NCI-H510A treated with DMSO at 0.1 percent for 48 hours (cell line): ENCODE data around the gene PRKACB.
A peak's percentile ranks its signal among the peaks of the same experiment; 100 is the strongest.
"Not testable (repeated sequence)": the region's sequence is repeated elsewhere in the genome, so short reads cannot be mapped to it uniquely, and the experiment has no call there.

Source experiments
- DNase-seq: peaks from one replicate; lab custom pipeline; 2025; lab: John Stamatoyannopoulos, UW

Gene PRKACB

DNA sequence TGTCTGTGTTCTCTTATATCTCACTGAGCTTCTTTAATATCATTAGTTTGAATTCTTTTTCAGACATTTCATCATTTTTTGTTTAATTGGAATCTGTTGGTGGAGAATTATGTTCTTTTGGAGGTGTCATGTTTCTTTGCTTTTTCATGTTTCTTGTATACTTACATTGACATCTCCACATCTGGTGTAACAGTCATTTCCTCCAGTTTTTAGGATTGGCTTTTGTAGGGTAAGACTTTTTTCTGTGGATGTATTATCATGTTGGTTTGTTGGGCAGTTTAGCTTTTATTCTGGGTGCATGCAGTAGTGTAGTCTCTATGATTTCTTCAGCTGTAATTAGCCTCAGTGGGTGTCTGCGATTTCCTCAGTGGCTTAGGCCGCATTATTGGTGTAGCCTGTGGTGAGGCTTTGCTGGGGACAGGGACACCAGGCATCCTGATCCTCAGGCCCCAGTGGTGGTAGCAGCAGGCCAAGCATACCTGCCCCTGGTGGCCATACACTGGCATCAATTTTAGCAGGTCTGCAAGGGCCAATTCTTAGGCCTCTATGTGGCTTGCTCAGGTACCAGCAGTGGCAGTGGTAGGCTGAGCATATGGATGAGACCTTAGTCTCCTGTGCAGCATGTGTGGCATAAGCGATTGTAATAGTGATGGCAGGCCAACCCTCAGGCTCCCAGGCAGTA, 79.8 kb downstream of the PRKACB start:
- DNase-seq, result no peak

DNA sequence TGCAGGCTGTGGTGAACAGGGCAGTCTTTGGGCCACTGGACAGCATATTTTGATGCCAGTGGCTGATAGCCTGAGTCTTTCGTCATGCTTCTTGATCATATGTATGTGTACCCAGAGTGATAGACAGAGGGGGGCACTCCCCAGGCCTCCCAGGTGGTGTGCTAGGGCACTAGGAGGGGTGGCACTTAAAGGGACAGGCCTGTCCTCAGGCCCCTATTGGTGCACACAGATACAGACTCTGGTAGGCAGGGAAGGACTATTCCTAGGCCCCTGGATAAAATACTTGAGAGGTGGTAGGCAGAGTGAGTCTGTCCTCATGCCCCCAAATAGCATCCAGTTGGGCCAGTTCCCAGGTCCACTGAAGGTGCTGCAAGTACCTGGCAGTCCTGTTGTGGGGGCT, 80.8 kb downstream of the PRKACB start:
- DNase-seq, result no peak

DNA sequence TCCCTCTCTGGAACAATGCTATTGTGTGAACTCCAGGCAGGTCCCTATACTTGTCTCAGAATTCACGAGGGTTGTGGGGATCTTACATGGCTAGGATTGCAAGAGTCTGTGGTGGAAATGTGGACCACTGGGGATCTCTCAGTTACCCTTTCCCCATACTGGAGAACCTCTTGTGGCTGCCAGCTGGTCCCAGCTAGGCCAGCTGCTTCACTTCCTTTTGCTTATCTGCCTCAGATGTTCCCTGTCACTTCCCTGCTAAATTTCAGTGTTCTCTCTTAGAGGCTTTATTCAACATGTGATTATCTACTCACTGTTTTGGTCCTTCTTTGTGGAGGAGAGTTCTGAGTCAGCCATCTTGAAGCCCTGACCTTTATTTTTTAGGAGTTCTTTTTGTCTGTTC, 81.6 kb downstream of the PRKACB start:
- DNase-seq, result no peak

DNA sequence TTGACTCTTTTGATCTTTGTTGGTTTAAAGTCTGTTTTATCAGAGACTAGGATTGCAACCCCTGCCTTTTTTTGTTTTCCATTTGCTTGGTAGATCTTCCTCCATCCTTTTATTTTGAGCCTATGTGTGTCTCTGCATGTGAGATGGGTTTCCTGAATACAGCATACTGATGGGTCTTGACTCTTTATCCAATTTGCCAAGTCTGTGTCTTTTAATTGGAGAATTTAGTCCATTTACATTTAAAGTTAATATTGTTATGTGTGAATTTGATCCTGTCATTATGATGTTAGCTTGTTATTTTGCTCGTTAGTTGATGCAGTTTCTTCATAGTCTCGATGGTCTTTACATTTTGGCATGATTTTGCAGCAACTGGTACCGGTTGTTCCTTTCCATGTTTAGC, 88.6 kb downstream of the PRKACB start:
- not testable (repeated sequence) for DNase-seq

- DNase-seq, result no peak
Measured at GRCh38 chr1:84236256-84236655, 92.2 kb downstream of the PRKACB start.

DNA sequence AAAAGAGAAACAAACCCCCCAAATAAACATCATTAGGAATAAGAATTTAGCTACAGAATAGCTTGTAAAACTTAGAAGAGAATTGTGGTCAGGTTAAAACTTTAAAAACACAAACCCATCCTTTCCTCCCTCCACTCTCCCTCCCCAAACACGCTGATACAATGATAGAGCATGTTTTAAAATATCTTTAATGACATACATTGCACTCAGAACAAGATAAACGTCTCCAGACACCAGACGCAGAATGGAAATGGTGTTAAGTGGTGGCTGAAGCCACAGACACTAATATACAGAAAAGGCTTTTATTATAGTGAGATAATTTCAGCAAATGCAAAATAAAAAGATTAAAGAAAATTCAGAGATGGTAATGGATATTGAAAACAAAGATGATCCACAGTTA, 98.6 kb downstream of the PRKACB start:
- DNase-seq, result no peak

DNA sequence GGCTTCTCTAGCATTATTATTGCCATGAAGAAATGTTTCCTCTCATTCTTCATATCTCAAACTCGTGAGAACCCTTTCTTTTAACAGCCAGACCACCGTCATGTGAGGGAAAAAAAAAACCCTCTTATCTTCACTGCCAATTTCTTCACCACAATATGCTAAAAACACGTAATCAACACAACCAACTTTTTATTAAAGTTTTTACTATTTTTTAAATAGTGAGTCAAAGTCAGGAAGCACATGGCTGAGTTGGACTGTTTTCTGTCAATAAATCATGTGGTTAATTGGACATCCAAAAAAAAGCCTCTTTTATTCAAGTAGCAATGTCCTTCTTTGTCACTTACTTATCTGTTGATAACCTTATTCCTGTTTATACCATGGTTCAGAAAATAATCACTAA, 101.5 kb downstream of the PRKACB start:
- DNase-seq, result no peak

DNA sequence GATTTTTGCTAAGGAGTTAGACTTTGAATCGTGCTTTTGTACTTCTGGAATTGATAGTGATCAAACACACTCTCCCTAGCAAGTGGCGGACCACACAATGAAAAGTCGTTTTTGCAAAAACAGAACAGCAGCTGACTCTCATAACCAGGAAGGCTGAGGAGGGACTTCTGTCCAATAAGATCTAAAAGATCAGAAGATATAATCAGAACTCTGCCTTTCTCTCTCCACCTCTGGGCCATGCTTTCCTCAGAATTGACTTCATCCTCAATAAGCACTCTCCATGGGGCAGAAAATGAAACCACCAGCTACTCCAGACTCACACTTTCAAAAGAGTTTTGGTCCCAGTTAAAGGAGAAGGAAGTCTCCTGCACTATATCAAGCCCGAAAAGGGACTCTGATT, 102.1 kb downstream of the PRKACB start:
- DNase-seq, result no peak

GRCh38 chr1:84247425-84248220, 103.6 kb downstream of the PRKACB start:
- no peak for DNase-seq

DNA sequence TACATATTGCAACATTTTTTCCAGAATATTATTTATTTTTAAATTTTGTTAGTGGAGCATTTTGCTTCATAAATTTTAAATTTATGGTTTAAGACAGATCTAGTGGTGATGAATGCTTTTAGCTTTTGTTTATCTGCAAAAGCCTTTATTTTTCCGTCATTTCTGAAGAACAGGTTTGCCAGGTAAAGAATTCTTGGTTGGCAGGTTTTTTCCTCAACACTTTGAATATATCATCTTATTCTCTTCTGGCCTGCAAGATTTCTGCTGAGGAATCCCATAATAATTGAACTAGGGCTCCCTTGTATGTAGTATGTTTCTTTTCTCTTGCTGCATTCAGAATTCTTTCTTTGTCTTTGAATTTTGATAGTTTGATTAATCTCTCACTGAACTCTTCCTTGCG, 106.6 kb downstream of the PRKACB start:
- no peak for DNase-seq

GRCh38 chr1:84253036-84253435, 109.0 kb downstream of the PRKACB start:
- DNase-seq, result no peak

- DNase-seq, result peak; percentile 21
Measured at GRCh38 chr1:84253891-84254290, 109.8 kb downstream of the PRKACB start.

- no peak for DNase-seq
Measured at GRCh38 chr1:84254703-84255238, 110.7 kb downstream of the PRKACB start.

- DNase-seq, result no peak
Measured at GRCh38 chr1:84255582-84255981, 111.5 kb downstream of the PRKACB start.

DNA sequence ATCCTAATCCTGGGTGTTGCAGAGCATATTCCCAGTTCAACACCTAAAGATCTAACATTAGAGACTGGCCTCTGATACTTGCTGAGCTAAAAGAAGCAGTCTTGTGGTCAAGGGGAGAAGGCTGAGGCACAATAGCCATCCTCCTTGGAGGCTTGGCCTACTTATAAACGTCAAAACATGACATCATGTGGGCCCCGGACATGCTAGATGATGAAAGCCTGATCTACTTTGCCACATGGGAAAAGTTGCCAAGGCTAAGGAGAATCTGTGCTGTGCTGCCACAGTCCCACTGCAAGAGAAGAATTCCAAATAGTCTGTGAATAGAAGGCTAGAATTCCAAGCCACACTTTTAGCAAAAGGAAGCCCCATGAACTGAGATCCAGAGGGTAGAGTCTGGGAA, 113.5 kb downstream of the PRKACB start:
- no peak for DNase-seq

GRCh38 chr1:84259376-84259775, 115.3 kb downstream of the PRKACB start:
- peak; percentile 88 for DNase-seq

DNA sequence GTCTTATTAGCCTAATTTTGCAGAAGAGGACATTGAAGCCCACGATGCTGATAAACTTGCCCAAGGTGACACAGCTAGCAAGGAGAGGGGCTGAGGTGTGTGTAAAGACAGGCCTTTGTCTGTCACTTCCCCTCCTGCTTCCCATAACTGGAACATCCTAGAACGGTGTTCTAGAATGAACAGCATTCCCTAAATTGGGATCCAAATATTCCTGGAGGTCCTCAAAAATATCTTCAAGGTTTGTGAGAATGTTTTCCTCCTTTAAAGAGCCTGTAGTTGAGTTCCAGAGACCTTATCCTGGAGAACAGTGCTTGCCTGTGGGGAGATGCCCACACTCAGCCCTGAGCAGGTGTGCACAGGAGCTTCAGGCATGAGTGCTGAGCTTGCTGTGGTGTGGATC, 115.9 kb downstream of the PRKACB start:
- DNase-seq, result no peak

DNA sequence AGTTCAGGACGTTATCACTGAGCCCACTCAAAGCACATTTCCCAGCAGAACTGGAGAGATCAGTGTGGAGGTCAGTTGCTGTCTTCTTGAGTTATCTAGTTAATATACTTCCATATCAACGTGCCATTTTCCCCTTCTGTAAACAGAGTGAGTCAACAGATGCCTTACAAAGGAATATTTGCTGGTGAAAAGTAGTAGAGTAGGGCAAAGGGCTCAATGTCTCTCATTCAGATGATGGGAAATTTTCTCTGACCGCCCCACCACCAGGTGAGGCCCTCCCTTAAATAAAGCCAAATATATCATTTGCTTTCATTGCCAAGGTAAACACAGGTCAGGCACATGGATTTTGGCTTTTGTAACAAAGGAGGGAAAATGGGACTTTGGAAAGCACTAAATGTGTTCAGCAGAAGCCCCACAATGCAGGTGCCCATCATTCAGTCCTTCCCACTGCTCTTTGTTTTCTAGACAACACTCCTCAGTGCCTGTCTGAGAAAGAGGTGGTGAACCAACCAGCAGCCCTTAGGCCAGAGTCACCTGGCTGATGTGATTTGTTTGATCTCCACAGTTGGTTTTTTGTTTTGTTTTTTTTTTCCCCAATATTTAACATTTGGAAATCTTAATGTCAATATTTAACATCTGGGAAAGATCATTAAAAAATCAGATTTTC, 116.9 kb downstream of the PRKACB start:
- DNase-seq, result peak; percentile 62

DNA sequence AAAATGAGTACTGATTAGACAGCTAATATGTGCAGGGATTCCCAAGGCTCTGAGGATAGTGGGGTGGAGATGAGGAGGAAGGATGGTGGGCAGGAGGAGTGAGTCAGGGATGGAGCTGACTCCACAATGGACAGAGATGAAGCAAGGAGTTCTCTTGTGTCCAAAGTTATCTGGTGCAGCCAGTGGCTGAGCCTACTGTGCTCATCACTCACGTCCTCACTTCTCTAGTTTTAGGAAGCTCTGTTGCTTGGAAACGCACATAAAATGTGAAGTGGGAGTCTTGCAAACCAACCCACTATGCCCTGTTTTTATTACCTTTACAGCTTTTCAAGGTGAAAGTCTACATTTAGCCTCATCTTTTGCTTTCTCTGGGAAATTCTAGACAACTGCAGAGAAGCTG, 120.9 kb downstream of the PRKACB start:
- DNase-seq, result no peak

GRCh38 chr1:84265867-84266266, 121.8 kb downstream of the PRKACB start:
- no peak for DNase-seq

GRCh38 chr1:84266748-84267147, 122.7 kb downstream of the PRKACB start:
- no peak for DNase-seq

DNA sequence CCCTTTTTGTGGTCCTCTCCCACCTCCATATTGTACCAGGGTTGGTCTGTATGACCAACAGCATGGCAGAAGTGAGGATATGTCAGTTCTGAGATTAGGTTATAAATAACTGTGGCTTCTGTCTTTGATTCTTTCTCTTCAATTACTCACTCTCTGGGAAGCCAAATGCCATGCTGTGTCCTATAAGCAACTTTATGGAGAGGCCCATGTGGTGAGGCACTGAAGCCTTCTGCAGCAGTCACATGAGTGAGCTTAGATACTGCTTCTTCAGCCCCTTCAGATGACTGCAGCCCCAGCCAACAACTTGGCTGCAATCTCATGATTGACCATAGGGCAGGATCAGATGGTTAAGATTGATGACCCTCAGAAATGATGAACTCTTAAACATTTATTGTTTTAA, 123.4 kb downstream of the PRKACB start:
- no peak for DNase-seq

GRCh38 chr1:84268346-84268745, 124.3 kb downstream of the PRKACB start:
- peak; percentile 80 for DNase-seq
